HEK293 (cell line): Measurements from ENCODE around the gene CAPN7.

Experiments used
- CTCF ChIA-PET: fragments of 350-600 bp; formaldehyde crosslinking; extraction: SDS; loops from one replicate; lab custom pipeline; 2021; ENCODE audit warnings: antibody characterized with exemption; lab: Yijun Ruan, JAX
- POLR2A ChIA-PET: fragments of 300-600 bp; formaldehyde crosslinking; extraction: SDS; loops from one replicate; lab custom pipeline; 2020; ENCODE audit warnings: antibody characterized with exemption, inconsistent platforms; lab: Yijun Ruan, JAX
- H3K27ac ChIP-seq: fragments of 200-500 bp; sonication (Bioruptor generic); 2 replicates; pipeline ENCODE4 v1.5.1; 2014; ENCODE audit warnings: low read depth, low read length, control low read depth, inconsistent platforms; ENCODE audit errors: extremely low read depth
- H3K36me3 ChIP-seq, 2 experiments: fragments of 200-500 bp in 1 of 2; sonication (Bioruptor generic) in 1 of 2; 1 replicate in 1 of 2; 2 replicates in 1 of 2; pipeline ENCODE4 v1.5.1; 2014 to 2017; ENCODE audit warnings: inconsistent platforms in 2 of 2, low read length in 2 of 2; ENCODE audit not compliant: control insufficient read depth in 2 of 2, insufficient read depth in 1 of 2
- H3K4me1 ChIP-seq: fragments of 200-500 bp; sonication (Bioruptor generic); 2 replicates; pipeline ENCODE4 v1.5.1; 2014; ENCODE audit warnings: mild to moderate bottlenecking, low read length, inconsistent platforms; ENCODE audit not compliant: control insufficient read depth, insufficient read depth
- H3K4me3 ChIP-seq: 2 replicates; pipeline ENCODE4 v1.5.1; 2011; ENCODE audit warnings: low read depth, mild to moderate bottlenecking, control low read depth, low read length, moderate library complexity
- H3K9me3 ChIP-seq: fragments of 200-500 bp; sonication (Bioruptor generic); 2 replicates; pipeline ENCODE4 v1.5.1; 2014; ENCODE audit warnings: low read depth, low read length, inconsistent platforms; ENCODE audit not compliant: control insufficient read depth, insufficient read depth
- BCL11A ChIP-seq: fragments of 450-650 bp; formaldehyde crosslinking; IDR thresholded peaks from 2 replicates; pipeline ENCODE4 v1.5.1; 2016; ENCODE audit warnings: low read depth, missing biosample characterization, missing genetic modification characterization
- INSM2 ChIP-seq: fragments of 450-650 bp; formaldehyde crosslinking; IDR thresholded peaks from 2 replicates; pipeline ENCODE4 v1.5.1; 2016; ENCODE audit warnings: missing biosample characterization, missing genetic modification characterization
- PRDM4 ChIP-seq: fragments of 450-650 bp; formaldehyde crosslinking; IDR thresholded peaks from 2 replicates; pipeline ENCODE4 v1.5.1; 2017; ENCODE audit warnings: missing biosample characterization, missing genetic modification characterization
- SCRT1 ChIP-seq: fragments of 450-650 bp; formaldehyde crosslinking; IDR thresholded peaks from 2 replicates; pipeline ENCODE4 v1.5.1; 2016; ENCODE audit warnings: missing biosample characterization, missing genetic modification characterization, borderline replicate concordance
- SCRT2 ChIP-seq: fragments of 450-650 bp; formaldehyde crosslinking; IDR thresholded peaks from 2 replicates; pipeline ENCODE4 v1.5.1; 2016; ENCODE audit warnings: missing biosample characterization, missing genetic modification characterization
- TSHZ1 ChIP-seq: fragments of 450-650 bp; formaldehyde crosslinking; IDR thresholded peaks from 2 replicates; pipeline ENCODE4 v1.5.1; 2016; ENCODE audit warnings: missing biosample characterization, missing genetic modification characterization, borderline replicate concordance
- ZNF112 ChIP-seq: fragments of 450-650 bp; formaldehyde crosslinking; IDR thresholded peaks from 2 replicates; pipeline ENCODE4 v1.5.0; 2017; ENCODE audit warnings: missing biosample characterization, missing genetic modification characterization
- ZNF133 ChIP-seq: fragments of 450-650 bp; formaldehyde crosslinking; IDR thresholded peaks from 2 replicates; pipeline ENCODE4 v1.5.1; 2016; ENCODE audit warnings: missing biosample characterization, missing genetic modification characterization
- ZNF19 ChIP-seq: fragments of 450-650 bp; formaldehyde crosslinking; IDR thresholded peaks from 2 replicates; pipeline ENCODE4; 2016; ENCODE audit warnings: missing biosample characterization, missing genetic modification characterization, low read depth
- ZNF280C ChIP-seq: fragments of 450-650 bp; formaldehyde crosslinking; IDR thresholded peaks from 2 replicates; pipeline ENCODE4 v1.5.1; 2016; ENCODE audit warnings: missing biosample characterization, missing genetic modification characterization
- ZNF324 ChIP-seq: fragments of 450-650 bp; formaldehyde crosslinking; IDR thresholded peaks from 2 replicates; pipeline ENCODE4 v1.5.1; 2016; ENCODE audit warnings: missing biosample characterization, missing genetic modification characterization
- ZNF354C ChIP-seq: fragments of 450-650 bp; formaldehyde crosslinking; IDR thresholded peaks from 2 replicates; pipeline ENCODE4 v1.5.1; 2016; ENCODE audit warnings: missing biosample characterization, missing genetic modification characterization, low read depth, borderline replicate concordance
- ZNF423 ChIP-seq: fragments of 450-650 bp; formaldehyde crosslinking; IDR thresholded peaks from 2 replicates; pipeline ENCODE4 v1.5.1; 2016; ENCODE audit warnings: missing biosample characterization, missing genetic modification characterization
- ZNF488 ChIP-seq: fragments of 450-650 bp; formaldehyde crosslinking; IDR thresholded peaks from 2 replicates; pipeline ENCODE4 v1.5.1; 2016; ENCODE audit warnings: missing biosample characterization, missing genetic modification characterization
- ZNF501 ChIP-seq: fragments of 450-650 bp; formaldehyde crosslinking; IDR thresholded peaks from 2 replicates; pipeline ENCODE4 v1.5.1; 2016; ENCODE audit warnings: missing biosample characterization, missing genetic modification characterization
- ZNF544 ChIP-seq: fragments of 450-650 bp; formaldehyde crosslinking; IDR thresholded peaks from 2 replicates; pipeline ENCODE4 v1.5.0; 2017; ENCODE audit warnings: missing biosample characterization, missing genetic modification characterization
- ZNF645 ChIP-seq: fragments of 450-650 bp; formaldehyde crosslinking; IDR thresholded peaks from 2 replicates; pipeline ENCODE4; 2016; ENCODE audit warnings: missing biosample characterization, missing genetic modification characterization
- ZNF792 ChIP-seq: fragments of 450-650 bp; formaldehyde crosslinking; IDR thresholded peaks from 2 replicates; pipeline ENCODE4 v1.5.1; 2016; ENCODE audit warnings: missing biosample characterization, missing genetic modification characterization
- ZSCAN23 ChIP-seq: fragments of 450-650 bp; formaldehyde crosslinking; IDR thresholded peaks from 2 replicates; pipeline ENCODE4 v1.5.1; 2016; ENCODE audit warnings: missing biosample characterization, missing genetic modification characterization

Gene CAPN7

GRCh38 chr3:15218689-15219088 lies 12.6 kb downstream of the CAPN7 start (continued):
- TF ChIP-seq PRDM4 (tag by site-specific recombination) = no peak

- ChIA-PET CTCF (no interaction called here), POLR2A (no interaction called here)
- H3K9me3 ChIP-seq = no peaks in the 10 kb centered on the region
- H3K4me3 ChIP-seq = no peak overlapping the region
- no peak overlapping the region for H3K27ac ChIP-seq
- H3K4me1 ChIP-seq = no peaks in the 10 kb centered on the region
- no peak for TF ChIP-seq ZNF354C
- no peak for TF ChIP-seq ZNF501 (tag by site-specific recombination)
- no peak for TF ChIP-seq ZNF423 (tag by site-specific recombination)
- no peak for TF ChIP-seq ZNF112 (tag by site-specific recombination)
- no peak for TF ChIP-seq BCL11A (tag by site-specific recombination)
- no peak for TF ChIP-seq ZNF488 (tag by site-specific recombination)
- no peak for TF ChIP-seq ZNF133 (tag by site-specific recombination)
- no peak for TF ChIP-seq INSM2
- no peak for TF ChIP-seq ZNF324
- no peak for TF ChIP-seq ZNF792 (tag by site-specific recombination)
- H3K36me3 ChIP-seq = peaks cover 75 to 89% of the 10 kb centered on the region in 2 experiments
Observed at GRCh38 chr3:15220056-15220455, 14.0 kb downstream of the CAPN7 start.

GRCh38 chr3:15220661-15221060 lies 14.6 kb downstream of the CAPN7 start:
- ChIA-PET POLR2A (no interaction called here), CTCF (no interaction called here)
- Histone ChIP-seq H3K4me3 (no peak overlapping the region), H3K4me1 (no peaks in the 10 kb centered on the region), H3K27ac (no peak overlapping the region), H3K36me3 (peaks cover 72 to 87% of the 10 kb centered on the region in 2 experiments), H3K9me3 (no peaks in the 10 kb centered on the region)
- TF ChIP-seq ZNF645 (tag by site-specific recombination) (no peak), ZSCAN23 (tag by site-specific recombination) (no peak), SCRT1 (tag by site-specific recombination) (0 out of 2 replicates have a peak, but pooled peaks have one; percentile 22), SCRT2 (peak; percentile 36; the same call in 1 of the 2 replicates), ZNF544 (tag by site-specific recombination) (no peak), ZNF19 (no peak), ZNF280C (tag by site-specific recombination) (no peak), TSHZ1 (tag by site-specific recombination) (no peak)
